ENCODE data around the gene EIF3M.
A peak's percentile ranks its signal among the peaks of the same experiment; 100 is the strongest.
"Not testable (repeated sequence)": the region's sequence is repeated elsewhere in the genome, so short reads cannot be mapped to it uniquely, and the experiment has no call there.

The EIF3M gene

DNA sequence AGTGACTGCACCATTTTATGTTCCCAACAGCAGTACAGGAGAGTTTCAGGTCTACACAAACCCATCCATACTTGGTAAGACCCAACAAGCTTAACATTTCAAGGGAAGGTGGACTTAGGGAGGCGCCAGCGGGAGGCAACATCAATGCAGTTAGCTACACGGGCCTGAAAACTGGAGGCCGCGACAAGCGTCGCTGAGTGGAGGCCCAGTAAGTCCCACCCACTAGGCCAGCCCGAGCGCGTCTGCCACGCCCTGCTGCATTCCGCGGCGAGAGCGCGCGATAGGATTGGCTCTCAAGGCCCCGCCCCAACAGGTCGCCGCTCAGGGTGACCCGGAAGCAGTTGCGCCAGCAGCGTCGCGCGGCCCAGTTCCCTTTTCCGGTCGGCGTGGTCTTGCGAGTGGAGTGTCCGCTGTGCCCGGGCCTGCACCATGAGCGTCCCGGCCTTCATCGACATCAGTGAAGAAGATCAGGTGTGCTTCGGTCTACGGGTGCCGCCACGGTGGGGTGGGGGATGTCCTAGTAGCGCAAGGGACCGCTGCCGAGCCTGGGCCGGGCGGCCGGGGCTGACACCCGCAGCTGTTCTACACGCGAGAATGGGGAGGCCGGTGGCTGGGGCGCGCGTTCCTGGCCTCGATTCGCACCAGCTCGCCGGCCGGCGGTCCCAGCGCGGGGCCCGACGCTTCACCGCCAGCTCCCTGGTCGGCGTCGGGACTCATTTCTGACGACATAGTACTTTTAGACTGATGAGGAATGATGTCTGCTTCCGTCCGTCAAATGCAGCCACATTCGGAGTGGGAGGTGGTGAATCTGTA, at the start of gene EIF3M:
EIF3M (plus strand) TSS at position 373 of the 813 bp plus-strand sequence; CDS start at position 430, 57 bp downstream.
- DNase-seq = peak; percentile 74

DNA sequence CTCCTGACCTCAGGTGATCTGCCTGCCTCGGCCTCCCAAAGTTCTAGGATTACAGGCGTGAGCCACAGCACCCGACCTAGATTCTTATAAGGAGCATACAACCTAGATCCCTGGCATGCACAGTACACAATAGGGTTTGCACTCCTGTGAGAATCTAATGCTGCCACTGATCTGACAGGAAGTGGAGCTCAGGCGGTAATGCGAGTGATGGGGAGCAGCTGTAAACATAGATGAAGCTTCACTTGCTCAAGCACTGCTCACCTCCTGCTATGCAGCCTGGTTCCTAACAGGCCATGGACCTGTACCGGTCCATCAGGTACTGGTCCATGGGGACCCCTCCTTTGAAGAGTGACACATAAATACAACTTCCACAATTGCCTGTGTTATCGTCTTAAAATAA, 44.8 kb upstream of the EIF3M start:
- DNase-seq = no peak

DNA sequence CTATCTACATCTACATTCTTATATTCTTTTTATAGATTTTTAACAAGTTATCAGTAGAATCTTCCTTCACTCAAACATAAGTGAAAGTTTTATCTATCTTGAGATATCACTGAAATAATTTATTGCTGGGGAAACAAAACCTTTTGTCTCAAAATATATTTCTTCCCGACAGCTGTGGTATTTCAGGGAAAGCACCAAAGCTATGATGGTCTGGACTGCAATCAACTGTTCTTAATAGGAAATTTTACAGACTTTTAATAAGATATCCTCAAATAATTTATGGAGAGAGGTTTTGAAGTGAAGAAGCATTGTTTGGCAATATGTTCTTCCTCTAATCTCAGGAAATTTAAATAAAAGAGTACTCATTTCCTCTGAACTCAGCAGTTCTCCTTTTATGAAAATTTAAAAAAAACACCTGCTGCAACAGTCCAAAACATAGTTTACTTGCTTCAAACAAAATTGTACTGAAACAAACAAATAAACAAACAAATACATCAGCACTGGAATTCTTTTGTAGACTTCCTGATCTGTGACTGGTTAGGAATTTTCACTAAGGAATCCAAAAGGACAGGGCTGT, 33.9 kb upstream of the EIF3M start:
- no peak for DNase-seq

DNA sequence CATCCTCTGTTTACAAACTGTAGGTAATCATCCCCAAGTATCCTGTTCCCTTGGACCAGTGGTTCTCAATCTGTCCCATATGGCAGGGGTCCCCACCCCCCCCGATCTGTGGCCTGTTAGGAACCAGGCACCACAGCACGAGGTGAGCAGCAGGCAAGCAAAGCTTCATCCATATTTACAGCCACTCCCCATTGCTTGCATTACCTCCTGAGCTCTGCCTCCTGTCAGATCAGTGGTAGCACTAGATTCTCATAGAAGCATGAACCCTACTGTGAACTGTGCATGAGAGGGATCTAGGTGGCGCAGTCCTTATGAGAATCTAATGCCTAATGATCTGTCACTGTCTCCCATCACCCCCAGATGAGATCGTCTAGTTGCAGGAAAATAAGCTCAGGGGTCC, 33.4 kb upstream of the EIF3M start:
- no peak for DNase-seq

DNA sequence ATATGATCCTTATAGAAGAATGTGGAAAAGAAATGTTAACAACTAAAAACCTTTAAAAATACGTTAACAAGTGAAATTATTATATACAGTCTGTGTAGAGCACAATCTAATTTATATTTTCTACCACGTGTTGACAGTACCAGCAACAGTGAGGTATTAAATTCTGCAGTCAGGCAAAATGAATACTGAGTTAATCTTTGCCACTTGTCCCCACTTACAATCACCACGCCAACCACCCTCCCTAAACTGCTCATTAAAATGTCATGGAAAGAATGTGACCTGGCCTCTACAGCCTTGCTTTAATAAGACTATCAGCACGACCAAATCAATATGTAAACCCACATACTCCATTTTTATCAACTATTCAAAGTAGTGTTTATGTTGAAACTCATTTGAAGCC, 28.5 kb upstream of the EIF3M start:
- no peak for DNase-seq

DNA sequence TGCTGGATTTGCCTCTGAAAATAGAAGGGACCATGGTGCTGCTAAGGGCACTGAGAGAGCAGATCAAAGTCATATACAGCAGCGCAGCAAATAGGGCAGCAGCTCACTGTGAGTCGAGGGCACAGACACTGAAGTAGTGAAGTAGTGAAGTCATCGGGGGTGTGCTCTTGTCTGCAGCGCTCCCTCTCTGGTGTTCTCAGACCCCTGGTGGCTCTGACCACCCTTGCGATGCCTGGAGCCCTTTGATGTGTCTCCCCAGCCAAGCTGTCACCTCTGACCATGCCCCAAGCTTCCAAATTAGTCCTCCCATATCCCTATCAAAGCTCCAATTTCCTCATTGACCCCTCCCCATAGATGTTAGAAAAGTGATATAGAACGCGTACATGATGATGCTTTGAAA, 27.7 kb upstream of the EIF3M start:
- DNase-seq = no peak

DNA sequence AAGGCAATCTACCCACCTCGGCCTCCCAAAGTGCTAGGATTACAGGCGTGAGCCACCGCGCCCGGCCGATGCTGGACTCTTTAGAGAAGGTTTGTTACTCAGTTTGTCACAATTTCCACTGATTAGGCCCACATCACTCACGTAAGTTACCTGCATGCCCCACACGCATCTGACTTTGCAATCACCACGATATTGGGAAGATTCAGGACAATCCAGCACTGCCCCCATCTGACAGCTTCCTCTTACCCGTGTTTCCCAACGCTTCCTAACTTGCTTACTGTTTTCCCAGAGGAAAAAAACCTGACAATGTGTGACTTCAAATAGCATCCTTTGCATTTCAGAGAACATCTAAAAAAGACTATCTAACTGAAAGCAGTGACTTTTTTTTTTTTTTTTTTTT, 21.8 kb upstream of the EIF3M start:
- no peak for DNase-seq

DNA sequence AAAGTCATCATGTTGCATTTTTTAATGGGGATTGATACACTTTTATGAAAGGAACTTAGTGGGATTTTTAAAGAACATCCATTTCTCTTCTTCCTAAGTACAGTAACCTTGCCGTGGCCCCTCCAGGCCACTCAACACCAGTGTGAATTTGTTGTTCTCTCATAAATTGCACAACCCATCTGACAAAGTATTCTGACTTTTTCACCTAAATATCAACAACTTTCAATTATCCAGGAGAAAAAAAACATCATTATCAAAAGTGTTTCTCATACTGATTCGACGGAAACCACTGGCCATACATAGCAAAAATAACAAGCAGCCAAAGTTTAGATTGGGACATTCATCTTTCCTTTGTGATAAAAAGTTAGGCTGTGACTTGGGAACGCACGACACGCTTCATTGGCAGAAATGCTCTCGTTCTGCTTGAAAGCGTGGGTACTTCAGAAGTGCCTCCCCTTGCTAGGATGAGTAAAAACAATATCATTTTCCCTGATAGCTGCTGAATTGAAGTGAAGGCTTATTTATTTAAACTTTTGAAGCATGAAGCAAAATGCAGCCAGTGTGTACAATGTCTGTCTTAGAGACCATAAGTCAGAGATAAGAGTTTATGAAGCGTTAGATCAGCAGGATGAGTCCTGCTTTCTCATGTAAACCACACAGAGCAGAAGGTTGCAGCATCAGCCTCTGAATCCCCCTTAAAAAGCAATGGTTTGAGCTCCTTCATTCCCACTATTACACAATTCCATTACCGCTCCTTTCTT, 20.6 kb upstream of the EIF3M start:
- no peak for DNase-seq

DNA sequence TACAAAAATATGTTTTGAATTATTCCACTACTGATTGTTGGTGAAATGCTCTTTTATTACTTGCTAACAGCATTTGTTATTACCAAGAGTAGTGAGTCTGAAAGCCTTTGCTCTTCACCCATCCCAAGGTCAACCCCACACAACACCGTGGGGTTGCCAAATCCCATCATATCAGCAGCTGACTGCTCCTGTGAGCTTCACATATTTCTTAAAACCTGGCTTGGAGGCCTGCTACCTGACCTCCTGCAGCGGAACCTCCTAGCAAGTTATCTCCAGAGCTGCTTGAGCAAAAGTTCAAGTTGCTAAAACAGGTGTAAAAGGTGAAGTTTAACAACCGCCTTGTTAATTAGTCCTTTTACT, 20.1 kb upstream of the EIF3M start:
- no peak for DNase-seq

DNA sequence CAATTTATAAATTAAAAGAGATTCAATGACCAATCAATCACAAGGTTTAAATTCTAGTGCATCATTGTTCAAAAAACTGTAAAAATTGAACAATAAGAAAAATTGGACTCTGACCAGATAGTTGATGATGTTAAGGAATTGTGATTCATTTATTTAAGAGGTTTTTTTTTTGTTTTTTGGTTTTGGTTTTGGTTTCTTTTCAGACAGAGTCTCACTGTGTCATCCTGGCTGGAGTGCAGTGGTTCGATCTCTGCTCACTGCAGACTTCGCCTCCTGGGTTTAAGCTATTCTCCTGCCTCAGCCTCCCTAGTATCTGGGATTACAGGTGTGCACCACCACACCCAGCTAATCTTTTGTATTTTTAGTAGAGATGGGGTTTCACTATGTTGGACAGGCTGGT, 17.1 kb upstream of the EIF3M start:
- DNase-seq = no peak

DNA sequence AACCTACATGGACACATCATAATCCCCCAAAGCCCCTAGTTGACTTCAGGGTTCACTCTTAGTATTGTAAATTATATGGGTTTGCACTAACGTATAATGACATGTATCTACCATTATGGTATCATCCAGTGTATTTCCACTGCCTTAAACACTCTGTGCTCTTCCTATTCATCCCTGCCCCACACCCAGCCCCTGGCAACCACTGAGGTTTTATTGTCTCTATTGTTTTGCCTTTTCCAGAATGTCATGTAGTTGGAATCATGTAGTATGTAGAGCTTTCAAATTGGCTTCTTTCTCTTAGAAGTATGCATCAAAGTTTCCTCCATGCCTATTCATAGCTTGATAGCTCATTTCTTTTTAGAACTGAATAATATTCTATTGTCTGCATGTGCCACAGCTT, 16.5 kb upstream of the EIF3M start:
- no peak for DNase-seq

DNA sequence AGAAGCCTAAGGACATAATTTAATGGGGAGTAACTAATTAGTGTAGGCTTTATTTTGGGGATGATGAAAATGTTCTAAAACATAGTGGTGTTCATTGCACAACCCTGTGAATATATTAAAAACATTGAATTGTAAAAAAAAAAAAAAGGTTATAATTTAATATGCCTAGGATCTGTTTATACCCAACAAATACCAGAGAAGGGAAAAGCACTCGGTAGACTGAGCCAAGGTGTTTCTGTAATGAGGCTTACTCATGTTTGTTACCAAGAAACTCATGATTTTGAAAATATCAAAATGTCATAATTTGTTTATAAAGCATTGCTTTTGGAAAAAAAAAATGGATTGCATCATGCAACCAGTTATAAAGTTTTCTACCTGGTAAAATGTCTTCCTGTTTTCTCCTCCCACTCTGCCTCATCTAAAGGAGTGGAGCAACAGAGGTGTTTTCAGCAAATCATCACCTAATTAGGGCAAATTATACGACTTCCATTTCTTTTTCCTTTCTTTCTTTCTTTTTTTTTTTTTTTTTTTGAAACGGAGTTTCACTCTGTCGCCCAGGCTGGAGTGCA, 14.2 kb upstream of the EIF3M start:
- no peak for DNase-seq

DNA sequence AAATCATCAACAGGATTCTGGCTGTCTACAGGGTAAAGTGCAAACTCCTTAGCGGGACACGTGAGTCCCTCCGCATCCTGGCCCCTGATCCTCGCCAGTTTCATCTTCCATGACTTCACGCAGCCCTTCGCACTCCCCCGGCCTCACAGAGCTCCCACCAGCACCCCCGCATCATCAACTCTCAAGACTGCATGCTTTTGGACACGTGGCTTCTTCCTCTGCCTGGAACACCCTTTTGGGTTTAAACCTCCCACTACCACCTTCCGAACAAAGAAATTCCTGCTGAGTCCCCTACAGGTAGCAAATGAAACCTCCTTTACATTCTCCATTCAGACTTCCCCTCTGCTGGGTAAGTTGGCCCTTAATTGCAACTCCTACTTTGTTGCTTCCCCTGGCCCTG, 12.6 kb upstream of the EIF3M start:
- DNase-seq = no peak

DNA sequence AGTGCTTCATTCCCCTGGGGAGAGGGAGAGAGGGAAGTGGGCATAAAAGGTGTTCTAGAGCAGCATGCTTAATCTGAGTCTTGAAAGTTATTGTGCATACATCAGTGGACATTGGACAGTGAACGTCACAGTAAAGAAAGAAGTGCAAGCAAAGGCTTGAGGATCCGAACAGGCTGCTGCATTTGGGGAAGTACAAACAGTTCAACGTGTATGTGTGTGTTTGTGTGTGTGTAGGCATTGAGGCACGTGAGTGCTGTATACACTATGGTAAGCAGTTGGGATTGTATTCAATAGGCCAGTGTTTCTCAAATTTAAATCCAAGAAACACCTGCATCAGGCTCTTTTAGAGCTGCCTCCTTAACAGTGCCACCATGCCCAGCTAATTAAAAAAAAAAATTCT, 10.4 kb upstream of the EIF3M start:
- no peak for DNase-seq

DNA sequence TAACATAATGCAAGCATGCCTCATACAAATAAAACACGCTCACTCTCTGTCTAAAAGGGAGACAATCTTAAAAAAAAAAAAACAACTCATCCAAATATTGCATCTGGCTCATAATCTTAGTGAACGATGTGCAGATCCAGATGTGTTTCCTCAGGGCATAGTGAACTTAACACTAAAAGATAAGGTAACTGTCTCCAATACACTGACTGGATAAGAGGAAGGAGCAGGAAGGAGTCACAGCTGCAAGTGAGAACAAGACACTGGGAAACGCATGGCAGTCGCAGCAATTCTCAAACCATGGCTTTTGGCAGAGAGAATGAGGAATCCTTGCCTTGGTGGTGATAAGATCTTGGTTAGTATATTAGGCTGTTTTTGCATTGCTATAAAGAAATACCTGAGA, 9.2 kb upstream of the EIF3M start:
- DNase-seq = no peak

DNA sequence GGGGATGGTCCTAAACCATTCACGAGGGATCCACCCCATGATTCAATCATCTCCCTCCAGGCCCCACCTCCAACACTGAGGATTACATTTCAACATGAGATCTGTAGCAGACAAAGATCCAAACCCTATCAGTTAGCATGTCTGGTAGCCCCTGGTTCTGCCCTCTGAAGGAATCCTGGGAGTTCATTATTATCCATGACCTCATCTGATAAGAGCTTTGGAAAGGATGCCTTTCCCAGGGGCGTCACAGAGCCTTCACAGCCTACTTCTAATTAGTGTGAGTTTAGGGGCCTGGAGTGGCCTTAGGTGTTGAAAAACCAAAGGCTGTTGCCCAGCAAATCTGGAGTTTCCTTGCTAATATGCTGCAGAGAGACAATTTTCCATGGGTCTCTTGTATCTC, 8.6 kb upstream of the EIF3M start:
- no peak for DNase-seq

DNA sequence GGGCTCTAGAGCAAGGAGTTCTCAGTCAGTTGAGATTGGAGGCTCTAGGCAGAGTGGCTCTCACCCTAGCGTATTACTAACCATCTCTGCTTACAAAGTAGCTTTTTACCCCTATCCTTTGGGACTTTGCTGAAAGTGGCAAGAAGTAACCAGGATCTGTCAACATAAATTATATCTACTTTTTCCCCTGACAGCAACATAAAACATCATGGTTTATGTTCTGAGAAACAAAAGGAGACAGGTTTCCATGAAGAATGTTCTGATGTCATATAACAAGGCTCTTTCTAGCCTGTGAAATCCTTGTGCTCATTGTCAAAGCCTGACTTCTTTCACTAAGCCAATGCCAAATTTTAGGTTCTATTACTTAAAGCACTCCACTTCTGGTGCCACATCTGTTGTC, 7.2 kb upstream of the EIF3M start:
- no peak for DNase-seq

DNA sequence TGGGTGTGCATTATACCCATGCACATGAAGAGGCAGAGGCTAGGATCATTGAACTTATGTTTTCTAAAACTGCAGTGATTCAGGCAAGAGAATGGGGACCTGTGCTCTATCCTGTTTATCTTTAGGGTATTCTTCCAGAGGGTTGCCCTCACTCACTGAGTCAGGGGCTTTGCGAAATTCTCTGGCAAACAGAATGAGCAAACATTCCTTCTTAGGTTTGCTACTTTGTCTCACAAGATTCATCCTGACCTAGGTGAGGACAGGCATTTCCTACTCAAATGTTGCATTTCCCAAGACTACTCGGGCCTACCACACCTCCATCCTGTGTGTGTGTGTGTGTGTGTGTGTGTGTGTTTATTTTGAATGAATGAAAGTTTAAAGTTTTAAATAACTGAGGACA, 2.7 kb upstream of the EIF3M start:
- no peak for DNase-seq

DNA sequence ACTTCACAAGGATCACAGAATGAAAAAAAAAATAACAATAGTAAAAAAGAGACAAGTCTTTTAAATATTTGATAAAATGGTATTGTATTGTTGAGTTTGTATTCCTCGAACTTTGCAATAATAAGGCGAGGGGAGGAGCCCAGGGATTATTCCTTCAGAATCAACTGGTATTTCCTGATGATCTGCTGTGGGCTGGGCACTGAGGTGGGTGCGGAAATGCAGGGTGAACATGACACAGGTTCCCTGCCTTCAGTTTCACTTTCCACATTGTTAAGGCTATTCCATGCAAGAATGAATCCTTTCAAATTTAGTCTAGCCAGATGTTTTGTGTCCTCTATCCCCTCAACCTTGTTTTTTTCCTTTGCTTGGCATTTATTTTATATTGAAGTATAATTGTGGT, 2.1 kb upstream of the EIF3M start:
- DNase-seq = no peak

DNA sequence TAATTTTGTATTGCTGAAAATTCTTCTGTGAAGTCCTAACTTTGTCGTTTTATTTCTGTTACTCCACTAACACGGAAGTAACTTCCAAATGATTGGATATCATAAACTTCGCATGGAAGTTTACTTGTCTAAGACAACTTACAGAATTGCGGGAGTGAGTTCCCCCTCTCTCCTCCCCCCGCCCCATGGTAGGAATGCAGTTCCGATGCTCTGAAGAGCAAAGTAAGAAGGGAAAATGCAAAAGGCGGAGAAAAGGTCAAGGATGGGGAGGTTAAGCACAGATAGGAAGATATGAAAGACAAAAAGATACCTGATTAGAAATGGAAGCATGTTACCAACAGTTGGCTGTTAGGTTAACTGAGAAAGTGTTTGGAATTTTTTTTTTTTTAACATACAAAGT, 1.3 kb downstream of the EIF3M start:
- no peak for DNase-seq

DNA sequence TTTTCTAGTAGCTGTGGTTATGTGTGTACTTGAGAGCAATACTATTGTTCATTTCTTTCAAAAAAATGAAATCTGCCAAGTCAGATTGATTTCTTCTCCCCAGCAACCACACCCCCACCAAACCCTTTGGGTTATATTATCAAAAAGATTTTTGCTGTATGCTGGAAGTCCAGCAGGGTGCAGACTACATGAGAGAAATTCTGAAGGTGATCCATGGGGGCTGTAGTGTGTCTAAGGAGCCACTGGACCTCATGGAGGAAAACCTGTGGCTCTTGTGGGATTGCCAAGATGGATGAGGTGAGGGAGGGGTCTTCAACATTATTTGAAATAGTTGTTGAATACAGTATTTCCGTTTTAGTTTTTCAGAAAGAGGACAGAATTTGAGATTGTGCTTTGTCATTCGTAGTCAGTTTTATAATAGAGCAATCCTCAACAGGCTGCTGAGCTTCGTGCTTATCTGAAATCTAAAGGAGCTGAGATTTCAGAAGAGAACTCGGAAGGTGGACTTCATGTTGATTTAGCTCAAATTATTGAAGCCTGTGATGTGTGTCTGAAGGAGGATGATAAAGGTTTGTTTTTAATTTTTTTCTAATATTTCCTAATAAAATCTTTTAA, 3.1 kb downstream of the EIF3M start:
- DNase-seq = no peak

DNA sequence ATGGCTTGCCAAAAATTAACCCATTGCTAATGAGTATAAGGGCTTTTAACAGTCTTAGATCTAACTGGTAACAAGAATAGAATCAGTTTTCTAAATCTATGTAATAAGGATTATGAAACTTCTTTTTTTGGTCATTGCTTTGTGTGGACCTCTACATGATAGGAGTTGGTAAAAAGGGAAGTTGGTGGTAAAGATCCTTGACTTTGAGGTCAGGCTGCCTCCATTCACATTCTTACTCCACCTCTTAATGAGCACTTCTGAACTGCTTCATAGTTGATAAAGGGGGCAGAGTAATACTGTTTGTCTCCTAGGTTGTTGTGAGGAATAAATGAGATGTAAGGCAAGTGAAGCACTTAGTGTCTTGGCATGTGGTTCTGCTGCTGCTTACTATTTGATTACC, 10.6 kb downstream of the EIF3M start:
- DNase-seq = peak; percentile 70

DNA sequence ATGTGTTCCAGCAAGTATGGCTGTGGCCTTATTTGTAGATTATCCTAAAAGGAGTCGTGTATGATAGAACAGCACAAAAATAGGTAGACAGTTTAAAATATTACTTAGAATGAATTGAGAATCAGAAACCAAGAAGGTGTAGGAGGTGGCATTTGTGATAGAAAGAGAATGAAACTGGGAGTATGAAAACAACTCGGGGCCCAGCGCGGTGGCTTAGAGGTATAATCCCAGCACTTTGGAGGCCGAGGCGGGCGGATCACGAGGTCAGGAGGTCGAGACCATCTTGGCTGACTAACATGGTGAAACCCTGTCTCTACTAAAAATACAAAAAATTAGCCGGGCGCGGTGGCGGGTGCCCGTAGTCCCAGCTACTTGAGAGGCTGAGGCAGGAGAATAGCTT, 12.5 kb downstream of the EIF3M start:
- not testable (repeated sequence) for DNase-seq

DNA sequence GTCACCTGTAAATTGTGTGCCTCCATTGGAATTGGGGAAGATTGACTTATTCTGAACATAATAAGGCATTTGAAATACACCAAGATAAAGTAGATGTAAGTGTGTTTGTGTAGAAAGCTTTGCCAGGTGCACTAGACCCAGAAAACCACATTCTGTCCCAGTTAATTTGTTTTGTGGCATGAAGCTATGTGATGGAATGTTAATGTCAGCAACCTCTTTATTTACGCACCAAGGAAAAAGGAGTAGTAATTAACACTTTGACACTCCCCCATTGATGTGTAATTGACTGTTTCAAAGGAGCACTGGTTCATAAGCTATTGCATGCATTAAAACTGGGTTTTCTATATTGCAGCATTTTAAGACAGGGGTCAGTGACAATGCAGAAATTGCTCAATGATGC, 14.3 kb downstream of the EIF3M start:
- DNase-seq = no peak
